Trophoblast cell (in vitro differentiated cells and primary cell): ENCODE measurements around the gene SCRN3.
"Not testable (repeated sequence)": the region's sequence is repeated elsewhere in the genome, so short reads cannot be mapped to it uniquely, and the experiment has no call there.

Experiments used
- DNase-seq, 2 donors: peaks; one replicate each; pipeline ENCODE4 v3.0.0-alpha.2; 2016
- H2AFZ ChIP-seq: 2 replicates; pipeline ENCODE4 v1.6.1; 2013; ENCODE audit warnings: low read length, moderate library complexity, mild to moderate bottlenecking; ENCODE audit not compliant: insufficient read depth, poor library complexity
- H2AK5ac ChIP-seq: 2 replicates; pipeline ENCODE4 v1.6.1; 2013; ENCODE audit warnings: mild to moderate bottlenecking, low read length
- H2BK120ac ChIP-seq: 2 replicates; pipeline ENCODE4 v1.6.1; 2013; ENCODE audit warnings: low read length, mild to moderate bottlenecking, moderate library complexity; ENCODE audit not compliant: insufficient read depth, poor library complexity
- H2BK12ac ChIP-seq: 2 replicates; pipeline ENCODE4 v1.6.1; 2013; ENCODE audit warnings: mild to moderate bottlenecking, low read length, moderate library complexity
- H2BK5ac ChIP-seq: 2 replicates; pipeline ENCODE4 v1.6.1; 2013; ENCODE audit warnings: low read length, low read depth, moderate library complexity, mild to moderate bottlenecking; ENCODE audit not compliant: poor library complexity
- H3K14ac ChIP-seq: 2 replicates; pipeline ENCODE4 v1.6.1; 2013; ENCODE audit warnings: mild to moderate bottlenecking, low read length
- H3K18ac ChIP-seq: 2 replicates; pipeline ENCODE4 v1.6.1; 2013; ENCODE audit warnings: mild to moderate bottlenecking, low read length
- H3K23ac ChIP-seq: 2 replicates; pipeline ENCODE4 v1.6.1; 2013; ENCODE audit warnings: low read length
- H3K27ac ChIP-seq: 2 replicates; pipeline ENCODE4 v1.5.1; 2013; ENCODE audit warnings: low read depth, mild to moderate bottlenecking, inconsistent platforms, low read length, moderate library complexity
- H3K27me3 ChIP-seq: 2 replicates; pipeline ENCODE4 v1.6.1; 2013; ENCODE audit warnings: inconsistent platforms, mild to moderate bottlenecking, low read length, moderate library complexity; ENCODE audit not compliant: insufficient read depth
- H3K36me3 ChIP-seq, 2 experiments: 1 replicate in 1 of 2; 2 replicates in 1 of 2; pipeline ENCODE4 v1.6.1; 2013; ENCODE audit warnings: low read length in 2 of 2, mild to moderate bottlenecking in 2 of 2, moderate library complexity in 1 of 2; ENCODE audit not compliant: insufficient read depth in 2 of 2, control insufficient read depth in 1 of 2
- H3K4ac ChIP-seq: 2 replicates; pipeline ENCODE4 v1.6.1; 2013; ENCODE audit warnings: low read depth, mild to moderate bottlenecking, low read length, moderate library complexity
- H3K4me1 ChIP-seq, 2 experiments: 1 replicate in 1 of 2; 2 replicates in 1 of 2; pipeline ENCODE4 v1.6.1; 2013; ENCODE audit warnings: low read length in 2 of 2, mild to moderate bottlenecking in 2 of 2, moderate library complexity in 1 of 2; ENCODE audit not compliant: insufficient read depth in 2 of 2, control insufficient read depth in 1 of 2
- H3K4me2 ChIP-seq: 2 replicates; pipeline ENCODE4 v1.6.1; 2013; ENCODE audit warnings: inconsistent platforms, mild to moderate bottlenecking, low read length, moderate library complexity
- H3K4me3 ChIP-seq: 2 replicates; pipeline ENCODE4 v1.5.1; 2013; ENCODE audit warnings: mild to moderate bottlenecking, low read depth, low read length, inconsistent platforms
- H3K79me1 ChIP-seq: one replicate; pipeline ENCODE4 v1.6.1; 2013; ENCODE audit warnings: low read length
- H3K79me2 ChIP-seq: 2 replicates; pipeline ENCODE4 v1.6.1; 2013; ENCODE audit warnings: low read length, mild to moderate bottlenecking; ENCODE audit not compliant: control insufficient read depth, insufficient read depth, poor library complexity
- H3K9ac ChIP-seq: 2 replicates; pipeline ENCODE4 v1.6.1; 2013; ENCODE audit warnings: mild to moderate bottlenecking, low read length
- H3K9me3 ChIP-seq: 2 replicates; pipeline ENCODE4 v1.6.1; 2013; ENCODE audit warnings: low read depth, mild to moderate bottlenecking, control low read depth, inconsistent platforms, low read length; ENCODE audit not compliant: insufficient read depth
- H4K12ac ChIP-seq: 2 replicates; pipeline ENCODE4 v1.6.1; 2013; ENCODE audit warnings: low read depth, mild to moderate bottlenecking, low read length, moderate library complexity
- H4K8ac ChIP-seq: 2 replicates; pipeline ENCODE4 v1.6.1; 2013; ENCODE audit warnings: low read depth, mild to moderate bottlenecking, low read length, moderate library complexity
- H4K91ac ChIP-seq: one replicate; pipeline ENCODE4 v1.6.1; 2013; ENCODE audit warnings: low read depth, mild to moderate bottlenecking, low read length, moderate library complexity
- WGBS: extraction: QIAGEN DNeasy Blood & Tissue Kit; methylation state at CpG from one replicate; pipeline ENCODE4 v1.1.7; 2013; ENCODE audit warnings: missing lambda C conversion rate; ENCODE audit not compliant: insufficient read length, insufficient coverage; ENCODE audit errors: extremely low coverage; 5-methylcytosine and 5-hydroxymethylcytosine counted together

The SCRN3 gene

DNA sequence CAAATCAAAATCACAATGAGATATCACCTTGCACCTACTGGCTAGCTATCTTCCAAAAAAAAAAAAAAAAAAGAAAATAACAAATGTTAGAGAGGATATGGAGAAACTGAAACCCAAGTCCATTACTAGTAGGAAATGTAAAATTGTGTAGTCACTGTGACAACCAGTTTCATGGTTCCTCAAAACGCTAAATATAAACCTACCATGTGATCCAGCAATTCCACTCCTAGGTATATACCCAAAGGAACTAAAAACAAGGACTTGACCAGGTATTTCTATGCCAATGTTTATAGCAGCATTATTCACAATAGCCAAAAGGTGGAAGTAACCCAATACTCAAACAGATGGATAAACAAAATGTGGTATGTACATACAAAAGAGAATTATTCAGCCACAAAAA is 11.7 kb upstream of the SCRN3 start:
- Histone ChIP-seq H4K8ac (no peak overlapping the region), H3K79me1 (no peaks in the 10 kb centered on the region), H3K18ac (no peak overlapping the region), H2BK12ac (no peak overlapping the region), H3K9ac (no peak overlapping the region), H3K27ac (no peak overlapping the region), H4K12ac (no peak overlapping the region), H3K4ac (no peak overlapping the region), H3K27me3 (no peaks in the 10 kb centered on the region), H3K14ac (no peak overlapping the region), H2AK5ac (no peak overlapping the region), H3K4me2 (no peak overlapping the region), H3K23ac (no peak overlapping the region), H3K4me1 (no peaks in the 10 kb centered on the region), H3K36me3 (peaks cover 10 to 12% of the 10 kb centered on the region in 2 experiments), H4K91ac (no peak overlapping the region), H3K79me2 (no peaks in the 10 kb centered on the region), H2BK120ac (no peak overlapping the region), H2BK5ac (no peak overlapping the region), H3K9me3 (no peaks in the 10 kb centered on the region), H3K4me3 (no peak overlapping the region), H2AFZ (no peak overlapping the region)
- WGBS, result no CpG with 5 or more reads among the region's 1 CpG
- DNase-seq, result no peak

DNA sequence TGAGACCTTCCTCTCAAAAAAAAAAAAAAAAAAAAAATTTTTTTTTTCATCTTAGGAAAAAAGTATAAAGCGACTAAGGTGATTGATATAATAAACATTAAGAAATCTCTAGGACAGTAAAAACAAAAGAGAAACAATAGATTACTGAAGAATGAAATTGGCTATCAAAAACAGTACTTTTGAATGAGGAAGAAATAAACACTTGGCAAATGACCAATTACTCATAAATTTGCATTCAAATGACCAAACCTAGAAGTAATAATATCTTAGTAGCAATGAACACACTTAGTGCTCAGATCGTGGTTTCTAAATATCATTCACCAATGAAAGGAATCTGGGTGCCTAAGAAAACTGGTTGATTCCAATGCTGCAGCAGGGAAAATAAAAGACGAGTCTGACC is 10.3 kb upstream of the SCRN3 start:
- no peaks in the 10 kb centered on the region for H3K79me1 ChIP-seq
- no peak overlapping the region for H3K23ac ChIP-seq
- H3K9ac ChIP-seq, result no peak overlapping the region
- no peak overlapping the region for H2AFZ ChIP-seq
- no CpG with 5 or more reads among the region's 3 CpGs for WGBS
- H3K79me2 ChIP-seq, result no peaks in the 10 kb centered on the region
- DNase-seq, result no peak
- no peak overlapping the region for H2BK12ac ChIP-seq
- H4K12ac ChIP-seq, result no peak overlapping the region
- H4K91ac ChIP-seq, result no peak overlapping the region
- H3K9me3 ChIP-seq, result no peaks in the 10 kb centered on the region
- H3K14ac ChIP-seq, result no peak overlapping the region
- no peak overlapping the region for H2AK5ac ChIP-seq
- no peak overlapping the region for H3K4ac ChIP-seq
- no peak overlapping the region for H3K27ac ChIP-seq
- no peak overlapping the region for H2BK5ac ChIP-seq
- H3K4me2 ChIP-seq, result no peak overlapping the region
- no peak overlapping the region for H3K4me3 ChIP-seq
- peaks cover 6 to 12% of the 10 kb centered on the region in 2 experiments for H3K36me3 ChIP-seq
- no peaks in the 10 kb centered on the region for H3K4me1 ChIP-seq
- H3K18ac ChIP-seq, result no peak overlapping the region
- no peak overlapping the region for H2BK120ac ChIP-seq
- H4K8ac ChIP-seq, result no peak overlapping the region
- H3K27me3 ChIP-seq, result no peaks in the 10 kb centered on the region

DNA sequence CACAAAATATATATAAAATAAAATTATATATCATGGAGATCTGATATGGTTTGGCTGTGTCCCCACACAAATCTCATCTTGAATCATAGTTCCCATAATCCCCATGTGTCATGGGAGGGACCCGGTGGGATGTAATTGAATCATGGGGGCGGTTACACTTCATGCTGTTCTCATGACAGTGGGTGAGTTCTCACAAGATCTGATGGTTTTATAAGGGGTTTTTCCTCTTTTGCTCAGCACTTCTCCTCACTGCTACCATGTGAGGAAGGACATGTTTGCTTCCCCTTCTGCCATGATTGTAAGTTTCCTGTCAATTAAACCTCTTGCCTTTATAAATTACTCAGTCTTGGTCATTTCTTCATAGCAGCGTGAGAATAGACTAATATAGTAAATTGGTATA is 6.8 kb upstream of the SCRN3 start:
- not testable (repeated sequence) for H3K4me2 ChIP-seq, H4K12ac ChIP-seq, H3K4me3 ChIP-seq, H3K9ac ChIP-seq, H3K27me3 ChIP-seq, H3K18ac ChIP-seq, H3K9me3 ChIP-seq, H2AK5ac ChIP-seq, H2BK12ac ChIP-seq, H2BK5ac ChIP-seq, H2AFZ ChIP-seq, H4K91ac ChIP-seq, H3K27ac ChIP-seq, H3K14ac ChIP-seq, H3K79me1 ChIP-seq, H3K4me1 ChIP-seq, H3K4ac ChIP-seq, H2BK120ac ChIP-seq, DNase-seq, H3K23ac ChIP-seq, H3K79me2 ChIP-seq, H4K8ac ChIP-seq, H3K36me3 ChIP-seq
- WGBS, result no CpG with 5 or more reads among the region's 3 CpGs

DNA sequence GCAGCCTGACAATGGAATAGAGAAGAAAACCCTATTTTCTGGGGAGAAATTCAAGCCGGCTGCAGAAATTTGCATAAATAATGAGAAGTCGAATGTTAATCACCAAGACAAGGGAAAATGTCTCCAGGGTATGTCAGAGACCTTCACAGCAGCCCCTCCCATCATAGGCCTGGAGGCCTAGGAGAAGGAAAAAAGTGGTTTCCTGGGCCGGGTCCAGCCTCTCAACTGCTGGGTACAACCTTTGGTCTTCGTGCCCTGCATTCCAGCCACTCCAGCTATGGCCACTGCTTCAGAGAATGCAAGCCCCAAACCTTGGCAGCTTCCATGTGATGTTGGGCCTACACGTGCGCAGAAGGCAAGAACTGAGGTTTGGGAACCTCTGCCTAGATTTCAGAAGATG is 6.0 kb upstream of the SCRN3 start:
- Histone ChIP-seq H3K14ac (no peak overlapping the region), H2BK12ac (no peak overlapping the region), H3K9me3 (no peaks in the 10 kb centered on the region), H3K79me1 (no peaks in the 10 kb centered on the region), H4K91ac (no peak overlapping the region), H3K4me3 (no peak overlapping the region), H4K8ac (no peak overlapping the region), H3K79me2 (no peaks in the 10 kb centered on the region), H2AK5ac (no peak overlapping the region), H3K36me3 (peaks cover 2 to 8% of the 10 kb centered on the region in 2 experiments), H3K9ac (no peak overlapping the region), H3K27ac (no peak overlapping the region), H2BK120ac (no peak overlapping the region), H3K27me3 (no peaks in the 10 kb centered on the region), H3K18ac (no peak overlapping the region), H2BK5ac (no peak overlapping the region), H3K4me1 (no peaks in the 10 kb centered on the region), H3K23ac (no peak overlapping the region), H3K4me2 (no peak overlapping the region), H4K12ac (no peak overlapping the region), H2AFZ (no peak overlapping the region), H3K4ac (no peak overlapping the region)
- DNase-seq, result no peak
- WGBS, result no CpG with 5 or more reads among the region's 6 CpGs
